ENCODE data around the gene TNFRSF25. TPM values are rescaled to one million over a fixed set of nuclear protein-coding genes. Genes with fewer than 3 reads are reported as not detected.
A peak's percentile ranks its signal among the peaks of the same experiment; 100 is the strongest.

TNFRSF25 gene
- total RNA-seq, 4 donors from 2014 or later, result 4.2 to 11.2 (median 8.8) TPM

DNA sequence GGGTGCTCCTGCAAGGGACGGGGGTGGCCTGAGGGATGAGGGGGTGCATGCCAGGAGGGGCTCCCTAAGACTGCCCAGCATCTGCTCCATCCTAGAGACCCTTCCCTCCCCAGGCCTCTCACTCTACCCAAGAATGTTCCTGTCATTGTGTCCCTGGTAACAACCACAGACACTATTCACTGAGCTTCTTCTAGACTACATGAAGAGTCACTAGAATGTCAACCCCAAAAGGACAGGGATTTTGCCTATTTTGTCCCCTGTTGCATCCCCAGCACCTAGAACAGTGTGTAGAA, 2.9 kb downstream of the TNFRSF25 start:
- Histone ChIP-seq H3K36me3 (peaks cover 0 to 34% of the 10 kb centered on the region in 2 donors), H3K27ac (no peak overlapping the region), H3K27me3 (peaks cover 94% of the 10 kb centered on the region), H3K9me3 (no peaks in the 10 kb centered on the region), H3K4me3 (no peak overlapping the region), H3K4me1 (peaks cover 0 to 11% (median 0%) of the 10 kb centered on the region in 3 donors)
- no CpG with 5 or more reads among the region's 1 CpG for WGBS, 2 donors (ENCODE audit: low coverage in 1 of 2)
- TF ChIP-seq CTCF (IDR thresholded peaks at IDR 0.05) (no peak), POLR2A (IDR thresholded peaks at IDR 0.05) (no peak), EP300 (IDR thresholded peaks at IDR 0.05) (no peak), POLR2AphosphoS5 (IDR thresholded peaks at IDR 0.05) (no peak)
- ATAC-seq, result no peak

DNA sequence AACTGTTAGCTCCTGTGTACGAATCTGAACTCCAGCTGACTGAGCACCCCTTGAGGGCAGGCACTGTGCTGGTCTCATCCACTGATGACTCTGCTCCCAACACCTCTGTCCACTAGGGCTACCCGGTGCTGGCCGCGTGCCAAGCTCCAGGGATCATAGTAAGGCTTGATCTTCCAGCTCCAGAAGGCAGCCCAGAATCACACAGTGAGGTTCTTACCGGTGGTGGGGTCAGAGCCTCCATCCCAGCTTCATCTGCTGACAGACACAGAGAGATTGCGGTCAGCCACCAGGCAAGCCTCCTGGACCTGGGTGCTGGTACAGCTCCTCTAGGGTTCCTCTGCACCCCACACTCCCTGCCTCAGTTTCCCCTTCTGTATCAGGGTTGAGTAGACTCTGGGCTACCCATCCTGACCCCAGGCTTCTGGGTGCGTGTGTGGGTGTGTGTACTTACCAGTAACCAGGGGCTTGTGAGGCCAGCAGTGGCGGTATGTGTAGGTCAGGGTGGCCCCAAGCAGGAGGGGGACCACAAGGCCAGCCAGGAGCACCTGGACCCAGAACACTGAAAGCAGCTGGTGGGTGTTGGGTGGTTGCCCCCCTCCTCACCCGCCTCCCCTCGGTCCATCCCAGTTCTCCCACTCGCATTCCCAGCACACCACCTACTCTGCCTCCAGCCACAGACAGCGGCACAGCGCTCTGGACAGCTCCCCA, 3.4 kb downstream of the TNFRSF25 start:
- Histone ChIP-seq H3K9me3 (no peaks in the 10 kb centered on the region), H3K27ac (no peak overlapping the region), H3K36me3 (peaks cover 0 to 29% of the 10 kb centered on the region in 2 donors), H3K4me1 (peaks cover 0 to 11% (median 0%) of the 10 kb centered on the region in 3 donors), H3K4me3 (no peak overlapping the region), H3K27me3 (peaks cover 92% of the 10 kb centered on the region)
- no peak for TF ChIP-seq POLR2A (IDR thresholded peaks at IDR 0.05)
- no peak for TF ChIP-seq POLR2AphosphoS5 (IDR thresholded peaks at IDR 0.05)
- no peak for TF ChIP-seq CTCF (IDR thresholded peaks at IDR 0.05)
- WGBS, 2 donors (ENCODE audit: low coverage in 1 of 2), result 65 to 100% methylated on average over 1 to 3 of the region's 13 CpGs
- ATAC-seq, result no peak

DNA sequence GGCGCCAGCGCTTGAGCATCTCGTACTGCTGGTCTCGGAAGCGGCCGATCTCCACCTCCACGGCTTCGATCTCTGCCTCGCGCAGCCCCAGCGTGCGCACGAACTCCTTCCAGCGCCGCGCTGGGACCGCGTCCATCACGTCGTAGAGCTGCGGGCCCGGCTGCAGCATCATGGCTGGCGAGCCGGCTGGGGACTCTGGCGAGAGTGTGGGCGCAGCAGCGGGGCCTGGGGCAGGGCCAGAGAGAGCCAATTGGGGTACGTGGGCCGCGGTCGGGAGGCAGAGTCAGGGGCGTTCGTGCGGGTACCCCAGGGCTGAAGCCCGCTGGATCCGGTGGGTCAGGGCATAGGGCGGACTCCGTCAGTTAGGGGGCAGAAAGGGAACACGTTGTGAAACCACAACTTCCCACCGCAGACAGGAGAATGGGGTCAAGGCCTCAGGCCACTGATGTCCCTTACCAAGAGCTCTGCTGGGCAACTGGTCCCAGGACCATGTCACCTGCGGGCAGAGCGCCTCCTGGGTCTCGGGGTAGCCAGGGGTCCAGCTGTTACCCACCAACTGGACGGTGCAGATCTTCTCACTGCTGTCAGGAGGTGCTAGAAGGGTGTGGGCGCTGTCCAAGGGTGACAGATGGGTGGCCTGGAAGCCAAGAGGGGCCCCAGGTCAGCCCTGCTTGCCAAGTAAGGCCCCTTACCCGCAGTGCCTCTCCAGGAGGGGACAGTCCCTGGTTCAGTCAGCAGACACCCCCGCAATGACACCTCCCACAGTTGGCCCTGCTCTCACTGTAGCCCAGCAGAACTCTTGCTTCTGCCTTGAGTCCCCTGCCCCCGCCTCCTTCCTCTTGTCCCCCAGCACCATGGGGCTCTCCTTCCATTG, 4.2 kb downstream of the TNFRSF25 start:
- Histone ChIP-seq H3K9me3 (no peaks in the 10 kb centered on the region), H3K4me3 (no peak overlapping the region), H3K36me3 (peaks cover 0 to 21% of the 10 kb centered on the region in 2 donors), H3K4me1 (peaks cover 0 to 11% (median 0%) of the 10 kb centered on the region in 3 donors), H3K27ac (no peak overlapping the region), H3K27me3 (peaks cover 92% of the 10 kb centered on the region)
- 100% methylated on average over 2 of the region's 48 CpGs; no CpG with 5 or more reads in 1 of the 2 donors for WGBS, 2 donors (ENCODE audit: low coverage in 1 of 2)
- no peak for TF ChIP-seq POLR2AphosphoS5 (IDR thresholded peaks at IDR 0.05)
- no peak for TF ChIP-seq POLR2A (IDR thresholded peaks at IDR 0.05)
- no peak for TF ChIP-seq CTCF (IDR thresholded peaks at IDR 0.05)
- no peak for TF ChIP-seq EP300 (IDR thresholded peaks at IDR 0.05)
- no peak for ATAC-seq

GRCh38 chr1:6461051-6461530, 4.9 kb downstream of the TNFRSF25 start:
- H3K4me3 ChIP-seq, result peak overlapping the region in 1 of 2 donors; percentile 38
- 79% methylated on average over 21 of the region's 40 CpGs; no CpG with 5 or more reads in 1 of the 2 donors for WGBS, 2 donors (ENCODE audit: low coverage in 1 of 2)
- H3K27ac ChIP-seq, result no peak overlapping the region
- no peaks in the 10 kb centered on the region for H3K9me3 ChIP-seq
- peaks cover 0 to 21% of the 10 kb centered on the region in 2 donors for H3K36me3 ChIP-seq
- H3K27me3 ChIP-seq, result peaks cover 92% of the 10 kb centered on the region
- ATAC-seq, result no peak
- peaks cover 0 to 11% (median 0%) of the 10 kb centered on the region in 3 donors for H3K4me1 ChIP-seq
- TF ChIP-seq EP300 (IDR thresholded peaks at IDR 0.05) (no peak), POLR2A (IDR thresholded peaks at IDR 0.05) (no peak), POLR2AphosphoS5 (IDR thresholded peaks at IDR 0.05) (no peak), CTCF (IDR thresholded peaks at IDR 0.05) (no peak)
